ENCODE results near the gene GAK. TPM values are rescaled to one million over a fixed set of nuclear protein-coding genes. Genes with fewer than 3 reads are reported as not detected.
"Not testable (repeated sequence)": the region's sequence is repeated elsewhere in the genome, so short reads cannot be mapped to it uniquely, and the experiment has no call there.

GAK gene
- total RNA-seq, 1 experiment from 2014 or later, result 49.5 TPM

DNA sequence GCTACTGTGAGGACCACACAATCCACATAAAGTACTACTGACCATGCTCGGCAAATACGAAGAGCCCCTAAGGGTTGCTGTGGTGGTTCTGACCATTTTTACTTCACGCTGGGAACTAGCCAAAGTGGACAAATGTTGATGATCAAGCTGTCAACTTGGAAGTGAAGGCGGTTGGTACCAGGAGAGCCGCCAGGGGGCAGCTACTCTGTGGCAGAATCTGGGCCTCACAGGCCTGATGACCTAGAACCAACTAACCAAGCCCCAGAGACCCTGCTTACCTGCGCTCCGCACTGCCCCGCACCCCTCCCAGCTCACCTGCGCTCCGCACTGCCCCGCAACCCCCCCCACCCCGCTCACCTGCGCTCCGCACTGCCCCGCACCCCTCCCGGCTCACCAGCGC lies 5.6 kb downstream of the GAK start:
- DNase-seq (ENCODE audit: low spot score), result no peak

DNA sequence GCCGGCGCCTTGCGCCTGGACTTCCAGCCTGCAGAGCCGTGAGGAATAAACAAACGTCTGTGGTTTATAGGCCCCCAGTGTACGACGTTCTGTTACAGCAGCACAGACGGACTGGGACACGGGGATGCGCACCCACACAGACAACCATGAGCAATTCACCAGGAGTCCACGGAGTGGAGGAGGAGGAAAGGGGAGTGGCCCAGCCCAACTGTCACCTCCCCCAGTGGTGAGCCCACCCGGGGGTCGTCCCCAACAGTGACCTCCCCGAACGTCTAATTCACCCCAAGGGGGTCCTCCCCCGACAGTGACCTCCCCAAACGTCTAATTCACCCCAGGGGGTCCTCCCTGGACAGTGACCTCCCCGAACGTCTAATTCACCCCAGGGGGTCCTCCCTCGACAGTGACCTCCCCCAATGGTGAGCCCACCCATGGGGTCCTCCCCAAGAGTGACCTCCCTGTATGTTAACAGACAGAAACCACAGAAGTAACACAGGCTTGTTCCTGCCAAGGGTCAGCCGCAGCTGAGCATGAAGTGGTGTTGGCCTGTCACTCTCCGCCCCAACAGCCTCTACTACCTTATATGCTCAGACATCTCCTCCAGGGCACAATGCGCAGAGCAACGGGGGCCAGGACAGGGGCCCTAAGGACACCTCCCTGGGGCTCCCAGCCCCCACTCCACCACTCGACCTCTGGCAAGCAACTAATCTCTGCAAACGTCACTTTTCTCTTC lies 6.2 kb downstream of the GAK start:
- no peak for DNase-seq (ENCODE audit: low spot score)

DNA sequence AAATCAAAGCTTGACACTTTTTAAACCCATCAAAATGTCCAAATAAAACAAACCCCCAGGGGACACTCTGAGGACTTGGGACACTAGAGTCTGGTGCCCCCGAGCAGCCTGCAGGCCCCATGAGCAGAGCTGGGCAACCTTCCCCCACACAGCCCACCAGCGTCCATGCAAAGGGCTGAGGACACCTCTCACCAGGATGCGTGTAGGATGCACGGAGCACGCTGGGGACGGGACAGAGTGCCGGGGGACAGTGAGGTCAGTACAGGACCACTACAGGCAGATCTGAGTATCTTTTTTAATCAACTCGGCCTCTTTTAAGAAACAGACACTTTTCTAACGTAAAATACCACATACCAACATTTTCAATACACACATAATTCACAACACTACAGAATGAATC lies 6.9 kb downstream of the GAK start:
- no peak for DNase-seq (ENCODE audit: low spot score)

DNA sequence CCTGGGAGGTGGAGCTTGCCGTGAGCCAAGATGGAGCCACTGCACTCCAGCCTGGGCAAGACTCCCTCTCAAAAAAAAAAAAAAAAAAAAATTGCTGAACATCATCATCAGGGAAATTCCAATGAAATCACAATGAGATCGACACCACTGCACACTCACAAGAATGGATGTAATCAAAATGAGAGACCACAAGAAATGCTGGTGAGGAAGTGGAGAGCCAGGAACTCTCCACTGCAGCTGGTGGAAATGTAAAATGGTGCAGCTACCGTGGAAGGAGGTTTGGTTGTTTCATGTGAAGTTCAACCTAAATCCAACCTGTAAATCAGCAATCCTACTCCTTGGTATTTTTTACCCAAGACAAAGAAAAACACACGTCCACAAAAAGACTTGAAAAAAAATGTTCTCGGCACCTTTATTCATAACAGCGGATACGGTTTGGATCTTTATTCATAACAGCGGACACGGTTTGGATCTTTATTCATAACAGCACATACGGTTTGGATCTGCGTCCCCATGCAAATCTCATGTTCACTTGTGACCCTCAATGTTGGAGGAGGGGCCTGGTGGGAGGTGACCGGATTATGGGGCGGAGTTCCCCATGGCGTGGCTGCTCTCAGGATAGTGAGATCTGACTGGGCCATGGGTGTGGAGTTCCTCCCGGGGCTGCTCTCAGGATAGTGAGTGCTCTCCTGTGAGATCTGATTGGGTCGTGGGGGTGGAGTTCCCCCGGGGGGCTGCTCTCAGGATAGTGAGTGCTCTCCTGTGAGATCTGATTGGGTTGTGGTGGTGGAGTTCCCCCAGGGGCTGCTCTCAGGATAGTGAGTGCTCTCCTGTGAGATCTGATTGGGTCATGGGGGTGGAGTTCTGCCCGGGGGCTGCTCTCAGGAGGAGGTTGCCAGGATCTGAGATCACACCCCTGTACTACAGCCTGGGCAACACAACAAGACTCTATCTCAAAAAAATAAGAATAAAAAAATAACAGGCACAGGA lies 7.7 kb downstream of the GAK start:
- no peak for DNase-seq (ENCODE audit: low spot score)

DNA sequence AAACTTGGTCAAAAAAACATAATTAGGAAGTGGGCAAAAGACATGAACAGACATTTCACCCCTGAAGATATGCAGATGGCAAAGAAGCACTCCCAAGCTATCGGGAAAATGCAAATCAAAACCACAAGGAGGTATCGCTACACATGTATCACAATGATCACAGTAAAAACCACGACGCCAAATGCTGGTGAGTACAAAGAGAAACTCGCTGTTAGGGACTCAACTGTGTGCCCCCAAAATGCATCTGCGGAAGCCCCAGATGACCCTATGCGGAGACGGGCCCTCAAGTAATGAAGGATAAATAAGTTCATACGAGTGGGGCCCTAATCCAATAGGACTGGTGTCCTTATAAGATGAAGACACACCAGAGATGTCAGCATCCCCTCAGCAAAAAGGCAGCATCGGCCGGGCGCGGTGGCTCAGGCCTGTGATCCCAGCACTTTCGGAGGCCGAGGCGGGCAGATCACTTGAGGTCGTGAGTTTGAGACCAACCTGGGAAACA lies 10.2 kb downstream of the GAK start:
- no peak for DNase-seq (ENCODE audit: low spot score)

DNA sequence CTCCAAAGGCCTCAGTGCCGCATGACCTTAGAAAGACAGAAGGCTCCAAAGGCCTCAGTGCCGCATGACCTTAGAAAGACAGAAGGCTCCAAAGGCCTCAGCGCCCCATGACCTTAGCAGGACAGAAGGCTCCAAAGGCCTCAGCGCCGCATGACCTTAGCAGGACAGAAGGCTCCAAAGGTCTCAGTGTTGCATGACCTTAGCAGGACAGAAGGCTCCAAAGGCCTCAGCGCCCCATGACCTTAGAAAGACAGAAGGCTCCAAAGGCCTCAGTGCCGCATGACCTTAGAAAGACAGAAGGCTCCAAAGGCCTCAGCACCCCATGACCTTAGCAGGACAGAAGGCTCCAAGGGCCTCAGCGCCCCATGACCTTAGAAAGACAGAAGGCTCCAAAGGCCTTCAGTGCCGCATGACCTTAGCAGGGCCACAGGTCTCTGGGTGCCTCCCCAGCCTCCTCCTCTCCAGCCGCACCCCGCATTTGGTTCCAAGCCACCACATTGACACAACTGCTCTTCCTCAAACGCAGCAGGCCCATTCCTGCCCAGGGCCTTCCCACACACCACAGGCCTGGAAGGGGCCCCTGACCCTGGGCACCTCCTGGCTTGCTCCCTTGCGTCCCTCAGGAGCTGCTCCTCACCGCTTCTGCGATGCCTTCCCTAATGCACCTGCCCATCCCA lies 13.0 kb downstream of the GAK start:
- not testable (repeated sequence) for DNase-seq (ENCODE audit: low spot score)

DNA sequence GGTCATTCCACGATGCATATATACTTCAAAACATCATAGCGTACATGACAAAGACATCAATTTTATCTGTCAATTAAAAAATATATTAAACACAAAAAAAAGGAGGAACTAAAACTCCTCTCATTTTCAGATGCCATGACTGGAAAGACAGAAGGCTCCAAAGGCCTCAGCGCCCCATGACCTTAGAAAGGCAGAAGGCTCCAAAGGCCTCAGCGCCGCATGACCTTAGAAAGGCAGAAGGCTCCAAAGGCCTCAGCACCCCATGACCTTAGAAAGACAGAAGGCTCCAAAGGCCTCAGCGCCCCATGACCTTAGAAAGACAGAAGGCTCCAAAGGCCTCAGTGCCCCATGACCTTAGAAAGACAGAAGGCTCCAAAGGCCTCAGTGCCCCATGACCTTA lies 13.5 kb downstream of the GAK start:
- not testable (repeated sequence) for DNase-seq (ENCODE audit: low spot score)

DNA sequence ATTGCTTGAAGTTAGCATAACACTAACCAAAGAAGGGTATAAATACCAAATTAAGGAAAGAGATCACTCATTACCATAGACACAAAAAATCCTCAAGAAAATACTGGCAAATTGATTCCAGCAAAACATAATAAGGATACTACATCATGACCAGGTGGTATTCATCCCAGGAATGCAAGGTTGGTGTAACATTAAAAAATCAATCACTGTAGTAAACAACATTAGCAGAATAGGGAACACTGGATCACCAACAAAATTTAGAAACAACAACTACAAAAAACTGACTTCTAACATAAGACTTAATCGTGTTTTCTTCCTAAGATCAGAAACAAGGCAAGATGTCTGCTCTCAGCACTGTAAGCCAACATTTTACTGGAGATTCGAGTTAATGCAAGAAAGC lies 14.1 kb downstream of the GAK start:
- no peak for DNase-seq (ENCODE audit: low spot score)

DNA sequence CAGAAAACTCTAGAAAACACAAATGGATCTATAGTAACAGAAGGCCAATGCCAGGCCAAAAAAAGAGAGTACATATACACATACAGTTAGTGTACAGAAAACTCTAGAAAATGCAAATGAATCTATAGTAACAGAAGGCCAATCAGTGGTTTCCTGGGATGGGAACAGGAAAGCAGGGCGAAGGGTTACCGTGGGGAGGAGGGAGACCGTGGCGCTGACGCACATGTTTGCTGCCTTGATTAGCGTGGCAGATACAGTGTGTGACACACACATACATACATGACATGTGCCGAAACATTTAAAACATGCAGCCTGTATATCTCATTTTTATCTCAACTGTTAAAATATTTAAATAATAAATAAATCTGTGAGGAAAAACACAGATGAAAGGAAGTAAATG lies 14.7 kb downstream of the GAK start:
- DNase-seq (ENCODE audit: low spot score), result no peak

DNA sequence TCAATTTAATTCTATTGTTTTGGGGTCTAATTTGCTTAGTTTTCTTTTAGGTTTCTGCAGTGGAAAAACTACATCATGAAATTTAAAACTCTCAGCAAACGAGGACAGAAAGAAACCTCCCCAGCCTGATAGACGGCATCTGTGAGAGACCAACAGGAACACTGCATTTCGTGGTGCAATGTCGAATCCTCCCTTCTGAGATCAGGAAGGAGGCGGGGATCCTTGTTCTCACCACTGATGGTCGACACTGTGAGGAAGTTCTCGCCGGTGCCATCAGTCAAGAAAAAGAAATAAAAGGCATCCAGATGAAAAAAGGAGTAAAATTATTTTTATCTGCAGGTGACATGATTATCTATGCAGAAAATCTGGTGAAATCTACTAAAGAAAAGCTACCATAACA lies 16.5 kb downstream of the GAK start:
- no peak for DNase-seq (ENCODE audit: low spot score)

DNA sequence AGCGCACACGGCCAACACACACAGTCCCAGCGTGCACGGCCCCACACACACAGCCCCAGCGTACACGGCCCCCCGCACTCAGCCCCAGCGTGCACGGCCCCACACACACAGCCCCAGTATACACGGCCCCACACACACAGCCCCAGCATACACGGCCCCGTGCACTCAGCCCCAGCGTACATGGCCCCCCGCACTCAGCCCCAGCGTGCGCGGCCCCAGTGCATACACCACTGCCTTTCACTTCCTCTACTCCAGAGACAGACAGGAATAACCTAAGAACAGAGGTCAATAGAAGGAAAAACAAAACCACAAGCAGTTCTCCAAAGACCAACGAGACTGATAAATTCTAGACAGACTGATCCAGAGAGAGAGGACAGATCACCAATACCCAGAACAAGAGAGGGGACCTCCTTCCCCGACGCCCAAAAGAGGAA lies 17.1 kb downstream of the GAK start:
- DNase-seq (ENCODE audit: low spot score), result no peak

DNA sequence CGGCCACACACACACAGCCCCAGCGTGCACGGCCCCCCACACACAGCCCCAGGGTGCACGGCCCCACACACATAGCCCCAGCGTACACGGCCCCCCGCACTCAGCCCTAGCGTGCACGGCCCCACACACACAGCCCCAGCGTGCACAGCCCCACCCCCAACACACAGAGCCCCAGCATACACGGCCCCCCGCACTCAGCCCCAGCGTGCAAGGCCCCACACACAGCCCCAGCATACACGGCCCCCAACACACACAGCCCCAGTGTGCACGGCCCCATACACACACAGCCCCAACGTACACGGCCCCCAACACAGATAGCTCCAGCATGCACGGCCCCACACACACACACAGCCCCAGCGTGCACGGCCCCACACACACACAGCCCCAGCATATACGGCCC lies 17.6 kb downstream of the GAK start:
- no peak for DNase-seq (ENCODE audit: low spot score)

DNA sequence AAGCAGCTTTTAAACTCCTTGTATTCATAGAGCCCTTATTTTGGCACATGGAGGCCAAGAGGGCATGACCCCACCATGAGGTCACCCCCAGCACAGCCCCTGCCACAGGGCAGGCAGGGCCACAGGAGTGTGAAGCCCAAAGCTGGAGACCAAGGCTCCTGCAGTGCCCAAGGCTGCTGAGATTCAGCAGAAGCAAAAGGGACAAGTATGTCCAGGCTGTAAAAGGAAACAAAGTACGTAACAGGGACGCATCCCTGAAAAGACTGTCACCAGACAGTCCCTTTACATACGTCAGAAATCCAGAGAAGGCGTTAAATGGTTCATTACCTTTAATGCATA lies 18.9 kb downstream of the GAK start:
- DNase-seq (ENCODE audit: low spot score), result no peak

DNA sequence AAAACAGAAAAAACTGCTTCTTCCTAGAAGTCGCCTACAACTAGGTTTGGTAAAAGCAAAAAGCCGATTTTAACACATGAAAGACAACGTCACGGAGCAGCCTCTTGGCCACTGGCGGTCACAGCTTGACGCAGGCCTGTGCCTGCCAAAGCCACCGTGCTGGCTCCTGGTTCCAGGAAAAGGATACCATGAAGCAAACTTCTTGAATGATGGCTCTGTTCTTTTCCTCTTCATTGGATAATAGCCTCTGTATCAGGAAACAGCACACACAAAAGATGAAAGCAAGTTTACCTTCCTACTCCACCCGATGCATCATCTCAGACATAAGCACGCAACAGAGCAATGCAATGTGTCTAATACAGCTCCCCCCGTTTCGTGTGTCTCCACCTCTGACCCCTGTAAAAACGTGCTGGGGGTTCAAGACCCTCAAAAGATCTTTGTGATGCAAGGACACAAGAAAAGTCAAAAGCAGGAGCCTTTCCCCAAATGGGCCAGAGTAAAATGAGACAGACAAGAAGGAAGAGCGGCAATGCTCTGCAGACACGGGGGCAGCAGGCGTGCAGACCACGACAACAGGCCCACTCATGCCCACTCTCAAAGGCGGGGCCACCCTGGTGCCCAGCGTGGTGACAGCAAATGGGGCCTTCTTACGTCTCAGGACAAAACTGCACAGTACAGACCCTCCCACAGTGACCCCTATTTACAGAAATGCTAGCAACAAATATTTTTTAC lies 19.4 kb downstream of the GAK start:
- DNase-seq (ENCODE audit: low spot score), result no peak

DNA sequence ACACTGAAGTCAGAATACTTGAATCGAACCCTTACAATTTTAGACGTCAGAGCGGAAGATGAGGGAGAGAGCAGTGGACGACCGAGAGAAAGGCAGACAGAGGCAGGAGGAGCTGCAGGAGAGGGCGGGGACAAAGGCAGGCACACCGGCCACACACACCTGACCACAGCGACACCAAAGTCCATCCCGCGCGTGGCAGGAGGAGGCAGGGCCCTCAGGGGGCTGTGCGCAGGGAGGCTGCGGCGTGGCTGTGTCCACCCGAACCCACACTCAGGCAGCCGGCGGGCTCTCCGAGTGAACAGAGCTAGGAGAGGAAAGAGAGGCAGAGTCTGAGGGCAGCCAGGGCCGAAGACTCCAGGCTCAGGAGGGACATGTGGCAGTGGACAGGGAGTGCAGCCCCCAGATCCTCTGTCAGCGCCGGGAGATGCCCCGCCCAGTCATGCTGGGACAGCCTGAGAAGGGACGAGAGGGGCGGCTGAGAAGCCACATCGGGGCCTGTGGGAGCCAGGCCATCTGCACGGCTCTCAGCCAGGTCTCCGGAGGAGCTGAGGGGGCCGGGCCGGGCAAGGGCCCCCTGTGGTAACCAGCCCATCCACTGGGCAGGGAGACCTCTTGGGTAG lies 20.1 kb downstream of the GAK start:
- no peak for DNase-seq (ENCODE audit: low spot score)

DNA sequence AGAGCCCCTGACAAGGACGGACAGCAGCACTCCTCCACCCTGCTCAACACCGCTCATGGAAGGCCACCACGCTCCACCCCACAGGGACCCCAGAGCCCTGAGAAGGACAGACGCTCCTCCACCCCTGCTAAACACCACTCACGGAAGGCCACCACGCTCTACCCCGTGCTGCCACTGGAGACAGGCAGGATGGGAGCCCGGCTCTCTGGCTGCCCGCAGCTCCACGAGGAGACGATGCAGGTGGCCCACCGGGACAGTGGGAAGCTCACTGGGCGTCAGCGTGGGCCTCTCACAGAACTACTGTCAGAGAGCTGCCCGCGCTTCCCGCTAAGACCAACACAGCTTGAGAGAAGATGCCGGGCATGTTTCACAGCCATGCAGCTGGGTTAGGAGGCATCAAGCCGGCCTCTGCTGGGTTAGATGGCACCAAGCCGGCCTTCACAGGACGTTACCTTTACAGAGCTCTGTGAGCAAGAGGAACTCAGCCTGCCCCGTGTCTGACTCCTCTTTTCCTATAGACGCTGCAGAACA lies 20.8 kb downstream of the GAK start:
- no peak for DNase-seq (ENCODE audit: low spot score)

DNA sequence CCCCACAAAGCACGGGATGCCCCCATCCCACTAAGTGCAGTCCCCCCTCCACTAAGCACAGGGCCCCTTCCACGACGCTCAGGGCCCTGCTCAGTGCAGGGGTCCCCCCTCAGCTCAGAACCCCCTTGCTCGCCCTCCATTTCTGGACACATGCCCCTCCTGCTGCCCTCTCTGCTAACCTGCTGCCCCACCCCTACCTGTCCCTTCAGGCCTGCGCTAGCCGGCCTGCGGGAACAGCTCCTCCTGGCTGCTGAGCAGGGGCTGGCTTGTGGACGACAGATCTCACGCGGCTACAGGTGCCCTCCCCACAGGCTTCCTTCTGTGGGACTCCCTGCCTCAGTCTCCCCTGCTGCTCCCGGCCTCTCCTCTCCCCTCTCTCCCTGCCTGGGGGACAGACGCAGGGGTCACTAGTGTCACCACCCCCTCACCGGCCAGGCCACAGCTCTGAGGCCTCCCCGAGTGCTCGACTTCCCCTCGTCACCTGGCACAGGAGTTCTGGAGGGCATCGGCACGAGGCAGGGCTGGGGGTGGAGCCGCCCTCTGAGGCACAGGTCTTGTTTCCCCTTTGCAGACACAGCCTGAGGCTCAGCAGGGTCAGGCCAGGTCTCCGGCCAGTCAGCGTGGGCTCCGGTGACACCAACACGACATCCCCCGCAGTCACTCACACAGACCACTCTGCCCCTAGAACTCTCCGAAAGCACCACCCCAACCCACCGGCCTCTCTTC lies 21.6 kb downstream of the GAK start:
- DNase-seq (ENCODE audit: low spot score), result no peak

DNA sequence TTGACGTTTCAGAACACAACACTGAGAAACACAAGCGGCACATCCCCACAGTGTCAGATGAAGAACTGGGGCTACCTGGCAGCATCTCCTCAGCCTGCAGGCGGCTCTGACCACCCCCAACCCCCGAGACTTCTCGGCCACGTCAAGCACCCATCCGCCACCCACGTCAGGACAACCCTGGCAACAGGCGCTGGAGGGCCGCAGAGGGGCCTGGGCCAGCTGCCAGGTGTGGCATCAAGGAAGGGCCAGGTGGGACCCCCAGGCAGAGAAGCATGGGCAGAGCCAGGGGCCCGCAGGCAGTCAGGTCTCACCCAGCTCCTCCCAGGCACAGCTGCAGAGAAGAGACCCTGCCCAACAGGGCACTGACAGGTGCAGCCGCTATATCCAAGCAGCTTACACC lies 22.3 kb downstream of the GAK start:
- DNase-seq (ENCODE audit: low spot score), result no peak

DNA sequence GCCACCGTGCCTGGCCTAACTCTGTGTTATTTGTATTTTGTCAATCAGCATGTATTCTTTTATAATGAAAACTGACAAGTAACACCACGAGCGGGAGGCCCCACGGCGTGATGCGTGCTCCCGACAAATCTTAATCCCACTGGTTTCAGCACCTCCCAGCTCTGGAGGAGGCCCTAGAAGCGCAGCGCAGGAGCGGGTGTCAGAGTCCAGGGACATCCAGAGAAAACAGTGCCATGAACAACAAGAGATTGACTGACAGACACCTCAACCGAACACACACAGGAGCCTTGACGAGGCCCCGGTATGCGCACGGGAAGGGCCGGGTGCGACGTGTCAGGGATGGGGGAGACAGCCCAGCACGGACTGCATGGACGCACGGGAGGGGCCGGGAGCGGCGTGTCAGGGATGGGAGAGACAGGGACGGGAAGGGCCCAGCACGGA lies 23.0 kb downstream of the GAK start:
- DNase-seq (ENCODE audit: low spot score), result no peak

Measured in H4 (cell line).